ENCODE data around the gene CLEC2L. TPM values are rescaled to one million over a fixed set of nuclear protein-coding genes. Genes with fewer than 3 reads are reported as not detected.

The CLEC2L gene
- total and polyA plus RNA-seq, 2 of the 8 experiments (the other 6 are each of a cell fraction or from before 2014, with no cell fraction given), result 0.20 to 1.9 TPM

- FAIRE-seq (no peak), DNase-seq (ENCODE audit: low read depth in 1 of 2, low spot score in 2 of 2) (no peak)
- H2BK120ac ChIP-seq (replicated peaks; ENCODE audit: low read depth, low read length), result no peak overlapping the region
- H2AK5ac ChIP-seq (ENCODE audit: low read depth, low read length), result no peak overlapping the region
- no peak overlapping the region for H3K56ac ChIP-seq (replicated peaks; ENCODE audit: insufficient read length, low read depth, low read length)
- H4K8ac ChIP-seq (ENCODE audit: extremely low read depth, insufficient read depth, low read length), result no peak overlapping the region
- no peak overlapping the region for H4K91ac ChIP-seq (replicated peaks; ENCODE audit: insufficient read length, low read length)
- WGBS, 2 experiments (ENCODE audit: extremely low coverage in 1 of 2, insufficient coverage in 1 of 2, insufficient read length in 1 of 2, insufficient replicate concordance in 2 of 2, low coverage in 1 of 2, low lambda C conversion rate in 2 of 2, missing lambda C conversion rate in 1 of 2), result 68% methylated on average over 4 of the region's 4 CpGs; no CpG with 5 or more reads in 1 of the 2 experiments
- no peak overlapping the region for H4K5ac ChIP-seq (ENCODE audit: insufficient read length, low read depth, low read length)
- H3K79me1 ChIP-seq (ENCODE audit: low read depth, low read length), result peaks cover 7% of the 10 kb centered on the region
- H3K27ac ChIP-seq (ENCODE audit: low read depth, low read length), result no peak overlapping the region
- H3K4ac ChIP-seq (replicated peaks; ENCODE audit: insufficient read length, low read depth, low read length), result no peak overlapping the region
- H3K36me3 ChIP-seq (ENCODE audit: control insufficient read depth in 2 of 4, insufficient read depth in 4 of 4, low read length in 3 of 4), result peaks cover 0 to 6% (median under 1%) of the 10 kb centered on the region in 4 experiments; a peak in 2 of 8 replicates
- no peak overlapping the region for H3K14ac ChIP-seq (ENCODE audit: insufficient read length)
- TF ChIP-seq SP1 (IDR thresholded peaks at IDR 0.05; ENCODE audit: low read depth, low read length) (no peak), RNF2 (IDR thresholded peaks at IDR 0.05; ENCODE audit: borderline replicate concordance, low read depth, low read length, missing control alignments, poor library complexity, severe bottlenecking) (no peak), EZH2 (IDR thresholded peaks at IDR 0.05; ENCODE audit: low read depth, low read length, severe bottlenecking) (no peak), EGR1 (IDR thresholded peaks at IDR 0.05; ENCODE audit: borderline replicate concordance, low read depth, low read length) (no peak), CEBPB (IDR thresholded peaks at IDR 0.05; ENCODE audit: low read depth, low read length) (no peak), E2F6 (IDR thresholded peaks at IDR 0.05) (no peak), POLR2A (IDR thresholded peaks at IDR 0.05; ENCODE audit: control extremely low read depth in 1 of 2, low read depth in 2 of 2, low read length in 2 of 2) (no peak), SP2 (IDR thresholded peaks at IDR 0.05; ENCODE audit: low read length) (no peak), NRF1 (IDR thresholded peaks at IDR 0.05; ENCODE audit: low read depth, low read length) (no peak), JUND (IDR thresholded peaks at IDR 0.05; ENCODE audit: low read length) (no peak), RXRA (IDR thresholded peaks at IDR 0.05; ENCODE audit: insufficient read depth, low read depth, low read length) (no peak), TBP (IDR thresholded peaks at IDR 0.05; ENCODE audit: low read depth, low read length) (no peak)
- H3K23me2 ChIP-seq (ENCODE audit: low read depth, low read length), result peaks cover 13% of the 10 kb centered on the region; the same call in 1 of the 2 replicates
- no peak overlapping the region for H2BK5ac ChIP-seq (ENCODE audit: low read depth, low read length)
- H2BK20ac ChIP-seq (ENCODE audit: low read length), result no peak overlapping the region
- H2BK12ac ChIP-seq (ENCODE audit: low read depth, low read length), result no peak overlapping the region
- H3K23ac ChIP-seq (ENCODE audit: insufficient read length), result no peak overlapping the region
- no peak overlapping the region for H3K18ac ChIP-seq (ENCODE audit: extremely low read depth, low read length)
- ChIA-PET POLR2A (ENCODE audit: partially characterized antibody) (interaction anchor here (2.3 kb wide), 1 partner anchor 9 kb away, joined by 10 read pairs; no protein-coding TSS in a partner anchor), CTCF (ENCODE audit: partially characterized antibody) (interaction anchor here (0.7 to 2.7 kb wide), 5 partner anchors 8 to 47 kb away, joined by 3 to 16 read pairs (median 3); no protein-coding TSS in a partner anchor)
- H4K20me1 ChIP-seq (replicated peaks in 1 of 2; ENCODE audit: control insufficient read depth in 1 of 2, insufficient read depth in 2 of 2, low read length in 2 of 2), result peaks cover 2 to 6% of the 10 kb centered on the region in 2 experiments
- no peak overlapping the region for H3K4me3 ChIP-seq (ENCODE audit: extremely low read depth in 1 of 4, insufficient read depth in 2 of 4, low read depth in 3 of 4, low read length in 4 of 4)
- peaks cover 0 to 11% (median 5%) of the 10 kb centered on the region in 4 experiments; a peak in 4 of 7 replicates for H3K27me3 ChIP-seq (replicated peaks in 1 of 4; ENCODE audit: control insufficient read depth in 3 of 4, extremely low read depth in 1 of 4, insufficient read depth in 3 of 4, low read length in 3 of 4)
- H3K9me3 ChIP-seq (ENCODE audit: insufficient read depth in 2 of 2, low read depth in 1 of 2, low read length in 1 of 2), result no peaks in the 10 kb centered on the region
- H3K4me2 ChIP-seq (ENCODE audit: insufficient read depth in 1 of 2, low read depth in 2 of 2, low read length in 2 of 2), result peak overlapping the region in 1 of 2 experiments; percentile 90; a peak in 1 of 4 replicates
- H2BK15ac ChIP-seq (ENCODE audit: low read length), result no peak overlapping the region
- no peak overlapping the region for H2AFZ ChIP-seq (ENCODE audit: low read length)
- H3K9ac ChIP-seq (replicated peaks in 1 of 4; ENCODE audit: extremely low read depth in 1 of 4, low read depth in 3 of 4, low read length in 3 of 4), result no peak overlapping the region
- peaks cover 0 to 11% of the 10 kb centered on the region in 2 experiments; a peak in 1 of 4 replicates for H3K79me2 ChIP-seq (ENCODE audit: control insufficient read depth in 1 of 2, insufficient read depth in 2 of 2, low read length in 2 of 2)
- peaks cover 0 to 8% (median 4%) of the 10 kb centered on the region in 4 experiments; a peak in 5 of 7 replicates for H3K4me1 ChIP-seq (replicated peaks in 1 of 4; ENCODE audit: control insufficient read depth in 3 of 4, insufficient read depth in 4 of 4, low read length in 3 of 4)
These were observed 42.1 kb upstream of the CLEC2L start for GRCh38 chr7:139481364-139481763.

All from H1 (cell line).